ENCODE data around the gene NDUFAF3.

The NDUFAF3 gene

GRCh38 chr3:49053543-49053942 is 31.6 kb downstream of the NDUFAF3 start:
- no peak for DNase-seq (ENCODE audit: low read depth in 2 of 2, low spot score in 1 of 2)

- no peak for DNase-seq (ENCODE audit: low read depth in 2 of 2, low spot score in 1 of 2)
Measured at GRCh38 chr3:49054344-49054862, 32.5 kb downstream of the NDUFAF3 start.

GRCh38 chr3:49057268-49057667 is 35.3 kb downstream of the NDUFAF3 start:
- no peak for DNase-seq (ENCODE audit: low read depth in 2 of 2, low spot score in 1 of 2)

- DNase-seq (ENCODE audit: low read depth in 2 of 2, low spot score in 1 of 2) = no peak
Measured at GRCh38 chr3:49058011-49058410, 36.1 kb downstream of the NDUFAF3 start.
